ENCODE results near the gene ZFP36.
A peak's percentile ranks its signal among the peaks of the same experiment; 100 is the strongest.

Gene ZFP36

GRCh38 chr19:39415111-39416046 is 8.7 kb downstream of the ZFP36 start:
- H3K4me3 ChIP-seq (ENCODE audit: low read depth, low read length) = no peak overlapping the region

- no peak overlapping the region for H3K4me3 ChIP-seq (ENCODE audit: low read depth, low read length)
Observed at GRCh38 chr19:39416152-39417120, 9.8 kb downstream of the ZFP36 start.

GRCh38 chr19:39417463-39418181 is 11.0 kb downstream of the ZFP36 start:
- no peak overlapping the region for H3K4me3 ChIP-seq (ENCODE audit: low read depth, low read length)

GRCh38 chr19:39419003-39419402 is 12.4 kb downstream of the ZFP36 start:
- no peak overlapping the region for H3K4me3 ChIP-seq (ENCODE audit: low read depth, low read length)

GRCh38 chr19:39420769-39421168 is 14.1 kb downstream of the ZFP36 start:
- no peak overlapping the region for H3K4me3 ChIP-seq (ENCODE audit: low read depth, low read length)

- no peak overlapping the region for H3K4me3 ChIP-seq (ENCODE audit: low read depth, low read length)
Observed at GRCh38 chr19:39422020-39422419, 15.4 kb downstream of the ZFP36 start.

GRCh38 chr19:39423258-39424086 is 16.8 kb downstream of the ZFP36 start:
- no peak overlapping the region for H3K4me3 ChIP-seq (ENCODE audit: low read depth, low read length)

- H3K4me3 ChIP-seq (ENCODE audit: low read depth, low read length) = no peak overlapping the region
Observed at GRCh38 chr19:39424934-39425333, 18.3 kb downstream of the ZFP36 start.

GRCh38 chr19:39425744-39426143 is 19.1 kb downstream of the ZFP36 start:
- no peak overlapping the region for H3K4me3 ChIP-seq (ENCODE audit: low read depth, low read length)

- H3K4me3 ChIP-seq (ENCODE audit: low read depth, low read length) = no peak overlapping the region
Observed at GRCh38 chr19:39426170-39426569, 19.5 kb downstream of the ZFP36 start.

GRCh38 chr19:39427707-39428106 is 21.1 kb downstream of the ZFP36 start:
- no peak overlapping the region for H3K4me3 ChIP-seq (ENCODE audit: low read depth, low read length)

- H3K4me3 ChIP-seq (ENCODE audit: low read depth, low read length) = no peak overlapping the region
Observed at GRCh38 chr19:39428283-39429112, 21.9 kb downstream of the ZFP36 start.

GRCh38 chr19:39430675-39431593 is 24.3 kb downstream of the ZFP36 start:
- no peak overlapping the region for H3K4me3 ChIP-seq (ENCODE audit: low read depth, low read length)

- H3K4me3 ChIP-seq (ENCODE audit: low read depth, low read length) = no peak overlapping the region
Observed at GRCh38 chr19:39432677-39433025, 26.0 kb downstream of the ZFP36 start.

- no peak overlapping the region for H3K4me3 ChIP-seq (ENCODE audit: low read depth, low read length)
Observed at GRCh38 chr19:39433480-39434079, 26.9 kb downstream of the ZFP36 start.

GRCh38 chr19:39434123-39435076 is 27.8 kb downstream of the ZFP36 start:
- peak overlapping the region; percentile 97 for H3K4me3 ChIP-seq (ENCODE audit: low read depth, low read length)

All from iPS-11a (cell line).